Stimulated activated naive CD8-positive, alpha-beta T cell treated with anti-CD3 and anti-CD28 coated beads, Interleukin-15, Interleukin-2, amounts not matched to agents 100 ng/mL and 50 ng/mL, for 24 hours (primary cell): ENCODE results near the gene KLK15.
"Not testable (repeated sequence)": the region's sequence is repeated elsewhere in the genome, so short reads cannot be mapped to it uniquely, and the experiment has no call there.

Experiments used
- H3K27ac Mint-ChIP-seq: one replicate; pipeline ENCODE4 v1.8.0; 2021; ENCODE audit warnings: mild to moderate bottlenecking, mixed read lengths
- H3K27me3 Mint-ChIP-seq: one replicate; pipeline ENCODE4 v1.8.0; 2021; ENCODE audit warnings: mixed read lengths
- H3K36me3 Mint-ChIP-seq: one replicate; pipeline ENCODE4 v1.8.0; 2021; ENCODE audit warnings: low read depth, mixed read lengths
- H3K4me1 Mint-ChIP-seq: one replicate; pipeline ENCODE4 v1.8.0; 2021; ENCODE audit warnings: low read depth, mixed read lengths
- H3K4me3 Mint-ChIP-seq: one replicate; pipeline ENCODE4 v1.8.0; 2021; ENCODE audit warnings: mild to moderate bottlenecking, mixed read lengths
- H3K9me3 Mint-ChIP-seq: one replicate; pipeline ENCODE4 v1.8.0; 2021; ENCODE audit warnings: mixed read lengths

KLK15 gene

DNA sequence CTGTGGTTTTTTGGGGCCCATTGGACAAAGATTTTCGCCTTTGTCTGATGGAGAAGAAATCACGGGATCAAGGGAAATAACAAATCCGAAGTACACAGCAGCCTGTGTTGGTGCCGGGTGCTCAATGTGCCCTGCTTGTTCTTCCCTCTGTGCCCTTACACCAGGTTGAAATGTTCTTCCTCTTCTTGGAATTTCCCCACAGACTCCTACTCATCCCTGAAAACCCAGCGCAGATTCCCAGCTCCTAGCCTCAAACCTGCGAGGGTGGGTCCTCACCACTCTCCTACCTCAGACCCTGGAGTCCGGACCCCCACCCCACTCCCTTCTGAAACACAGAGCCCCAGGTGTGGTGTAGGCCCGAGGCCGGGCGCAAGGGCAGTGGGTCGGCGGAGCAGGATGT lies 48.0 kb downstream of the KLK15 start:
- Mint-ChIP-seq H3K27ac (no peak overlapping the region), H3K27me3 (peaks cover 15% of the 10 kb centered on the region), H3K36me3 (no peaks in the 10 kb centered on the region), H3K4me3 (no peak overlapping the region), H3K9me3 (no peaks in the 10 kb centered on the region), H3K4me1 (no peaks in the 10 kb centered on the region)

DNA sequence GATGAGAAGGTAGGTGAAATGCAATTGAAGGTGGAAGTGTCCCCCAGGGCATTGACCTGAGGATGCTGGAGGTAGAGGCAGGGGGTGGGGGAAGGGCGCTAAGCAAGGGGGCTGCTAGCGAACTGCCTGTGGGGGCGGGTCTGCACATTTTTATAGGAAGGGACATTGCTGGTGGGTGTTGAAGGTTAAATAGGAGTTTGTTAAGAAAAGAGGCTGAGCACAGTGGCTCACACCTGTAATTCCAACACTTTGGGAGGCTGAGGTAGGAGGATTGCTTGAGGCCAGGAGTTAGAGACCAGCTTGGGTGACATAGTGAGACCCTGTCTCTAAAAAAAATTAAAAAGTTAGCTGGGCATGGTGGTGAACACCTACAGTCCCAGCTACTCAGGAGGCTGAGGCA lies 48.7 kb downstream of the KLK15 start:
- no peaks in the 10 kb centered on the region for H3K9me3 Mint-ChIP-seq
- no peaks in the 10 kb centered on the region for H3K4me1 Mint-ChIP-seq
- peaks cover 21% of the 10 kb centered on the region for H3K27me3 Mint-ChIP-seq
- no peak overlapping the region for H3K4me3 Mint-ChIP-seq
- H3K27ac Mint-ChIP-seq: no peak overlapping the region
- no peaks in the 10 kb centered on the region for H3K36me3 Mint-ChIP-seq

DNA sequence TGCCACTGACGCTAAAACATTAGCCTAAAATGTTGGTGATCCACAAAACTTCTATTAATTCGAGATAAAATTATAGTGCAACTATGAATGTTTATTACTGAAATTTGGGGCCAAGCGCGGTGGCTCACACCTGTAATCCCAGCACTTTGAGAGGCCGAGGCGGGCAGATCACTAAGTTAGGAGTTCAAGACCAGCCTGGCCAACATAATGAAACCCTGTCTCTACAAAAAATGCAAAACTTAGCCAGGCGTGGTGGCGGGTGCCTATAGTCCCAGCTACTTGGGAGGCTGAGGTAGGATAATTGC lies 49.6 kb downstream of the KLK15 start:
- H3K9me3 Mint-ChIP-seq, H3K27ac Mint-ChIP-seq, H3K4me1 Mint-ChIP-seq, H3K36me3 Mint-ChIP-seq, H3K4me3 Mint-ChIP-seq: not testable (repeated sequence)
- peaks cover 30% of the 10 kb centered on the region for H3K27me3 Mint-ChIP-seq

DNA sequence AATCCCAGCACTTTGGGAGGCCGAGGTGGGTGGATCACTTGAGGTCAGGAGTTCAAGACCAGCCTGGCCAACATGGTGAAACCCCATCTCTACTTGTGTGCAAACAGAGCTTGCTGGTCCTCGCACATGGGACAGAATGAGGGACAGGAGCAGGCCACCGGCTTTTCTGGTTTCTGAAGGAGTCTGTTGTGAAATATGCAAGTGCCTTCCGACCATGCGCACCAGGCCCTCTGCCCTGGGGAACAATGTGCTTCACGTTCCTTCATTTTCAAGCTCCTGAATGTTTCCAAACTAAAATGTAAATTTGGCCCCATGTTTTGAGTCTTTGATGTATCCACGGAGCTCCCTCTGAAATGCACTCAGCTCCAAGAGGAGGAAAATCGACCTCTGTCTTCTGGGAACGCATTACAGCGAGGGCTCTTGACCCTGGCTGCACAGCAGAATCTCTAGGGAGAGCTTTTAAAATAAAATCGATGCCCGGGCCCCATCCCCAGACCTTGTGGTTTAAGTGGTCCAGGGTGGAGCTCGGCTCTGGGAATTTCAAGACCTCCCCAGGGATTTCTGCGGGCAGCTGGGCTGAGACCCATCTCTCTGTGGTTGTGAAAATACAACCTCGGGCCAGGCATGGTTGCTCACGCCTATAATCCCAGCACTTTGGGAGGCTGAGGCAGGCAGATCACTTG lies 52.5 kb downstream of the KLK15 start:
- H3K36me3 Mint-ChIP-seq: no peaks in the 10 kb centered on the region
- no peaks in the 10 kb centered on the region for H3K9me3 Mint-ChIP-seq
- peaks cover 4% of the 10 kb centered on the region for H3K4me1 Mint-ChIP-seq
- H3K4me3 Mint-ChIP-seq: no peak overlapping the region
- H3K27me3 Mint-ChIP-seq: peaks cover 54% of the 10 kb centered on the region
- H3K27ac Mint-ChIP-seq: no peak overlapping the region

DNA sequence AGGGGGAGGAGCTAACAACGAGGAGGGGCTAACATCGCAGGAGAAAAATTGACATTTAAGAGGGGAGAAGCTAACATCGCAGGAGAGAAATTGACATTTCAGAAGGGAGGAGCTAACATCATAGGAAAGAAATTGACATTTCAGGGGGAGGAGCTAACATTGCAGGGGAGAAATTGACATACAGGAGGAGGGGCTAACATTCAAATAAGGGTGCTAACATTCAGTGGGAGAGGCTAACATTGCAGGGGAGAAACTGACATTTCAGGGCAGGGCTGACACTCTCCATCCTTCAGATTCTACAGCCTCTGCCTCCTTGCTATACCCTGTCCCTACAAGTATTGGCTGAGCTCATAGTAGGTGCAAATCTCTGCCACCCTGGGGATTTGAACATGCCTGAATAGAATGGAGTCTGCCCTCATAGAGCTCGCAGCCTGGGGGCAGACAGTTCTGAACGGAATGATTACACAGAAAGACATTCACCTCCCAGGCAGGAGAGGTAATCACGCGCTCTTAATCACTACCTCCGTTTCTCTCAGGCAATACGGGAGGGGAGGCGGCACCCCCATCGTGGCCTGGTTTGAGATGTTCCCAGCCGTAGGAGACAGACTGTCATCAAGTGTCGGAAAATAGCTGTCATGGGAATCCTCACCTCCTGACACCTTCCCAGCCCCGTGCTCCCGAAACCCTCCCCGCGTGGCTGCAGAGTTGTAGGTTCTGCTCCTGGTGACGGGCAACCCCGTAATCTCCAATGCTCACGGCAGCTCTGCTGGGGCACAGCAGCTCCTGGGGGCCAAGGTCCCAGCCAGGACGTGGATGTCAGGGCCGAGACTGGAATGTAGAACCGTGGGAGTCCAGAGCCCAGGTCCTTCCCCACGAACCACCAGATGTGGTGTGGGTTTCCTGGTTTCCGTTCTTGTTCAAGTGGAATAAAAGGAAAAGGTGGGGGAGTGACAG lies 53.6 kb downstream of the KLK15 start:
- Mint-ChIP-seq H3K4me1 (peaks cover 4% of the 10 kb centered on the region), H3K27me3 (peaks cover 62% of the 10 kb centered on the region), H3K36me3 (no peaks in the 10 kb centered on the region), H3K9me3 (no peaks in the 10 kb centered on the region), H3K27ac (no peak overlapping the region), H3K4me3 (no peak overlapping the region)

DNA sequence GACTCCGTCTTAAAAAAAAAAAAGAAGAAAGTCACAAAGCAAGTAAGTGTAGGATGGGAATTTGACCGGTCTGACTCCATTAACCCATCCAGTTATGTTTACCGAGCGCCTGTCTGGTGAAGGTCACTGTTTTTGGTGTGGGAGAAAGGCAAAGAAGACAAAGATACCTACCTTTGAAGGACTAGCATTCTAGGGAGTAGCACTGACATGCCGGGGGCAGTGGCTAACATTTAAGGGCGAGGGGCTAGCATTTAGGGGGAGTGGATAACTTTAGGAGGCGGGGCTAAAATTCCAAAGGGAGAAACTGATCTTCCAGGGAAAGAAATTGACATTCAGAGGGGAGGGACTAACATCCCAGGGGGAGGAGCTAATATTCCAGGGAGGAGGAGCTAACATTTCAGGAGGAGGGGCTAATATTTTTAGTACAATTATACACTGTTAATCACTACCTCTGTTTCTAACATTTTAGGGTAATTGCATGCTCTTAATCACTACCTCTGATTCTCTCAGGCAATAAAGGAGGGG lies 54.4 kb downstream of the KLK15 start:
- no peak overlapping the region for H3K27ac Mint-ChIP-seq
- no peaks in the 10 kb centered on the region for H3K36me3 Mint-ChIP-seq
- peaks cover 4% of the 10 kb centered on the region for H3K4me1 Mint-ChIP-seq
- H3K27me3 Mint-ChIP-seq: peaks cover 67% of the 10 kb centered on the region
- H3K9me3 Mint-ChIP-seq: no peaks in the 10 kb centered on the region
- H3K4me3 Mint-ChIP-seq: no peak overlapping the region

DNA sequence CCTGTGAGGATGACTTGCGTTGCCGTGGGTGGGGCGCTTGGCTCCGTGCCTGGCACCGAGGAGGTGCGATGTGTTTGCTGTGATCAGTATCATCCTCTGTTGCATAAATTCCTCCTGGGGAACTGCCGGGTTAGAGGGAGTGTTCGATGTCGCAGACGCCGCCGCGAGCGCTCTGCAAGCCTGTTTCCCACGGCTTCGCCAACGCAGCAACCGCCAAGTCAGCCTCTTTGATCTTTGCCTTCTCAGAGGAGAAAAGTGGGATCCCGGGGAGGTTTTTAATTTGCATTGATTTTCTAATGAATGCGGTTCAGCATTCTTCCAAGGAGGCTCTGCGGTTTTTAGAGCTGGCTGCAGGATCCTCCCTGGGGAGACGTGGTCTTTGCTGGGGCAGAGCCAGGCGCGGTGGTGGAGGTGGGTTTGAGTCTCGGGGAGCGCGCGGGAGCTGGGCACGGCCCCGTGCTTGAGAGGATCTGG lies 55.5 kb downstream of the KLK15 start:
- Mint-ChIP-seq H3K36me3 (no peaks in the 10 kb centered on the region), H3K27me3 (peaks cover 72% of the 10 kb centered on the region), H3K4me1 (peaks cover 4% of the 10 kb centered on the region), H3K27ac (no peak overlapping the region), H3K9me3 (no peaks in the 10 kb centered on the region), H3K4me3 (no peak overlapping the region)

DNA sequence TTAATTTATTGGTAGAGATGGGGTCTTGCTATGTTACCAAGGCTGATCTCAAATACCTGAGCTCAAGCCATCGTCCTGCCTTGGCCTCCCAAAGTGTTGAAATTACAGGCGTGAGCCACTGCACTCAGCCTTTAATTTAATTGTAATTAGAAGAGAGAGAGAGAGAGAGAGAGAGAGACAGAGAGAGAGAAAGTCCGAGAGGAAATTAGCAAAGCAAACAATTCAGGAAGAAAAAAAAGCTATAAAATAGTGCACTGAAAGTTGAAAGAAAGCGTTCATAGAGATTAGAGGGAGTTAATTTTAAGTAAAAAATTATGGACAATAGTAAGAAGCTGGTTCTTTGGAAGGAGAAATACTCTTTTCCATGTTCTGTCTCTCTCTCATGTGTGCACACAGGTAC lies 56.1 kb downstream of the KLK15 start:
- Mint-ChIP-seq H3K36me3 (no peaks in the 10 kb centered on the region), H3K4me1 (peaks cover 4% of the 10 kb centered on the region), H3K27me3 (peaks cover 66% of the 10 kb centered on the region), H3K27ac (no peak overlapping the region), H3K4me3 (no peak overlapping the region), H3K9me3 (no peaks in the 10 kb centered on the region)

DNA sequence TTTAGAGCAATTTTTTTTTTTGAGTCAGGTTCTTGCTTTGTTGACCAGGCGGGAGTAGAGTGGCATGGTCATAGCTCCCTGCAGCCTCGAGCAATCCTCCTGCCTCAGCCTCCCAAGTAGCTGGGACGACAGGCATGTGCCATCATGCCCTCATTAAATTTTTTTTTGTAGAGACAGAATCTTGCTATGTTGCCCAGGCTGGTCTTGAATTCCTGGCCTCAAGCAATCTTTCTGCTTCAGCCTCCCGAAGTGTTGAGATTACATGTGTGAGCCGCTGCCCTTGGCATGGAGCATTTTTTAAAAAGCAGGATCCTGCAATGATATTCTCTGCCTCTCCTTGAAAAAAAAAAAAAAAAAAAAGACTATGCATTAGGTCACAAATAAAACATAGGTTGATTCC lies 57.2 kb downstream of the KLK15 start:
- Mint-ChIP-seq H3K4me3 (no peak overlapping the region), H3K9me3 (no peaks in the 10 kb centered on the region), H3K36me3 (no peaks in the 10 kb centered on the region), H3K27me3 (peaks cover 65% of the 10 kb centered on the region), H3K4me1 (peaks cover 4% of the 10 kb centered on the region), H3K27ac (no peak overlapping the region)
